ENCODE results near the gene WNT10A.
"Not testable (repeated sequence)": the region's sequence is repeated elsewhere in the genome, so short reads cannot be mapped to it uniquely, and the experiment has no call there.

Gene WNT10A

DNA sequence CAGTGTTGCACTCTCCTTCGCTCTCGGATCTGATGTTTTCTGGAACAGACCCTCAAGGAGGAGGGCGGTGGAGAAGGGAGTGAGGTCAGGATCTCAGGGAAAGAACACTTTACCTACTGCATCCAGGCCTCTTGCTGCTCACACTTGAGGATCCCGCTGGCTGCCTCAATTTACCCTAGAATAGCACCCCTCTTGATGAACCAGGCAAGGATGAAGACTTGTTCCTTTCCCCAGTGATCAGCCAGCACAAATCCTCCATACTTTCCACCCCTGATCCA, 14.2 kb downstream of the WNT10A start:
- no peak for DNase-seq

- no peak for DNase-seq
These were observed 14.7 kb downstream of the WNT10A start for GRCh38 chr2:218895326-218895725.

- no peak for DNase-seq
These were observed 15.3 kb downstream of the WNT10A start for GRCh38 chr2:218895759-218896500.

DNA sequence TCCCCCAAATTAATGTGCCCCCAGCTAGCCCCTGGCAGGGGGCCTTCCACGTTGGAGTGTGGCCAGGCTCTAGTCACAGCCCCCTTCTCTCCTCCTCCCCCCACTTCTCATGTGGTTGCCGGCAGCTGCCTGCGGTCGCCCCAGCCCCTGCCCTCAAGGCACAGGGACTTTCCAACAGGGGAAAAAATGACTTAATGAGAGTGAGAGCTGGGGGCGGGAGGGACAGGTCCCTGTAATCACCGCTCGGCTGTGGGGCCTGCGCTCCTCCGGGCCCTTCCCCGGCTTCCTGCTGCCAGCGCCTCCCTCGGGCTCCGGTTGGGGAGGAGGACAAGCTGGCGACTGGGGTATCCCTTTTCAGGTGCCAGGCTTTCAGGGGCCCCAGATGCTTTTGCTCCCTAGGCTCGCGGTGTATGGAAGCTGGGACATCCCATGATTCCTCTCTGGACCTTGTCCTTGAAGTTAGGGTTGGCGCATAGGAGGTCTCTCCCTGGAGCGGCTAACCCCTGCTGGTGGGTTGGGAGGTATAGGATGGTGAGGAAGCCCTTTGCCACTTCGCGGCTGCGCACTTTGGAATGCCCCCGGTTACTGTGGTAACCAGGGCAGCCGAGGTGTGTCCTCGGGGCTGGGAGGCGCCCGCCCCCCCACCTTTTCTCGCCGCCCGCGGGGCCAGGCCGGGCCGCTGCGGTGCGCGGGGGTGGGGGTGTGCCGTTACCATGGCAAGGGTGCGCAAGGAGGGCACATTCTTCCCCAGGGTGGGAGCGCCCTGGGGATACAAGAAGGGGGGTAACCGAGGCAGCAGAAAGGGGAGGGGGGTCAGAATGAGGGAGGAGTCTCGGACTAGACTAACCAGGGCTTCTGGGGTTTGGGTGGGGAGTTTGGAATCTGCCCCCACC, 16.1 kb downstream of the WNT10A start:
- no peak for DNase-seq

GRCh38 chr2:218897394-218898108, 16.9 kb downstream of the WNT10A start:
- DNase-seq: no peak

DNA sequence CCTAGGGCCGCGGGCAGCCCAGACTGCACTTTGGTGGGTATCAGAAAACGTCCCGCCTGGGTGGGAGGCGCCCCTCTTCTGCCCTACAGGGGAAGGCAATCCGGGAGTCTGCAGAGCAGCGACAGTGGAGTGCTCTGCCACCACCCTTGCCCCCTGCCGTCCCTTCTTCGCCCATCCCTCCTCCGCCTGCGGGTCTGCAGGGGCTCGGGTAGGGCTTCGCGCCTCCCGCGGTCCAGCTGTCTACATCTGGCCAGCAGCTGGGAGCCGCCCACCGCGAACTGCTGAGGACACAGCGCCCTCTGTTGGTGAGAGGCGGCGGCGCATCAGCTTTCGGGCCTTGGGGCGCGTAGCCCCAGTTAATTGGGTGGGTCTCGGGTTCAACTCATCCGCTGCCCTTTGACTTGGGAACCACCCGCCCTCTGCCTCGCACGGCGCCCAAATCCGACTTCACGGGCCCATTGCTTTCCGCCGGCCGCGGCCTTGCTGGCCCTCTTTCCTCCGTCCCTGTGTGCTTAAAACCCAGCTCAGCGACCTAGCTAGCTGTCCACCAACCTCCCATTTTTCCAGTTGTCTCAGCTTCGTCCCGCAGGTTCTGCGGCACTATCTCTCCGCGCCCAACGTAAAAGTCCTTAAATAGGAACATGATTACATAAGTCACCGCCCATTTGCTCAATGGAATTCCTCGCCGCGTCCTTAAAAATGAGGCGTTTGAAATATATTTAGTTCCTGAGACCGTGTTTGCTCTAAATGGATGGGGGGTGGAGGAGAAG, 17.6 kb downstream of the WNT10A start:
- DNase-seq: peak; percentile 9

DNA sequence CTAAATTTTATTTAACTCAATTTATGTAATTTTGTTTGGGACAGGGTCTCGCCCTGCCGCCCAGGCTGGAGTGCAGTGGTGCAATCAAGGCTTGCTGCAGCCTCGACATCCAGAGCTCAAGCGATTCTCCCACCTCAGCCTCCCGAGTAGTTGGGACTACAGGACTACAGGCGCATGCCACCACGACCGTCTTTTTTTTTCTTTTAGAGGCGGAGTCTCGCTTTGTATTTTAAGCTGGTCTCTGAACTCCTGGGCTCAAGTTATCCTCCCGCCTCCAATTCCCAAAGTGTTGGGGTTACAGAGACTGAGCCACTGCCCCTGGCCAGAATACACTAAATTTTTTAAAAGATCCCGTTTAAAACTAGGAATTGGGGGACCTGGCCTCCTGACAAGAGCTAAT, 18.5 kb downstream of the WNT10A start:
- no peak for DNase-seq

DNA sequence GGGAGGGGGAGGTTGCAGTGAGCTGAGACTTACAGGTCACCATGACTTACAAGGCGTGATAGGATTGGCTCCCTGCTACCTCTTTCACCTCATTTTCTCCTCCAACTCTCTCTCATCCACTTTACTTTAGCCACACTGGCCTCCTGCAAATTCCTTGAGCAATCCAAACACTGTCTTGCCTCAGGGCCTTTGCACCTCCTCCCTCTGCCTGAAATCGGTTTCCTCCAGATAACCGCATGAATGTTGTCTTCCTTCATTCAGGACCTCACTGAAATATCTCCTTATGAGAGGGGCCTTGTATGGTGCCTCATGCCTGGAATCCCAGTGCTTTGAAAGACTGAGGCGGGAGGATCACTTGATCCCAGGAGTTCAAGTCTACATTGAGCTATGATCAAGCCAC, 21.8 kb downstream of the WNT10A start:
- no peak for DNase-seq

GRCh38 chr2:218904176-218904575, 23.5 kb downstream of the WNT10A start:
- no peak for DNase-seq

GRCh38 chr2:218908721-218909619, 28.3 kb downstream of the WNT10A start:
- peak; percentile 27 for DNase-seq

DNA sequence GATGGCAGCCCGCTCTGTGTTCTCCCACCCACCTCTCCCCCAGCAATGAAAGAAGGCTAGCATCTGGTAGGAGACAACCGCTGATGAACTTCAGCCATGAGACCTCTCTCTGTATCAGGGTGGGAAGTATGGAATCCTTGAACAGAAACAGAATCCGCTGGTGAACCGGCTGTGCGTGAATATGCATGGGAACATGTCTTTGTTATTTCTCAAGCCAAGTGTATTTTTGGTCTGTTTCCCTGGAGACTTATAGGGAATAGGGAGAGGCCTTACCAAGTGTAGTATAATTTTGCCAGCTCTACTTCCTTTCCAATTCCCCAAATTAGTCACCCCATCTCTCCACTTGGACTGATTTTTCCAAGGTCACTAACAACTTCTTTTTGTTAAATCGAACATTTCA, 30.1 kb downstream of the WNT10A start:
- no peak for DNase-seq

GRCh38 chr2:218920504-218920903, 39.9 kb downstream of the WNT10A start:
- DNase-seq: no peak

DNA sequence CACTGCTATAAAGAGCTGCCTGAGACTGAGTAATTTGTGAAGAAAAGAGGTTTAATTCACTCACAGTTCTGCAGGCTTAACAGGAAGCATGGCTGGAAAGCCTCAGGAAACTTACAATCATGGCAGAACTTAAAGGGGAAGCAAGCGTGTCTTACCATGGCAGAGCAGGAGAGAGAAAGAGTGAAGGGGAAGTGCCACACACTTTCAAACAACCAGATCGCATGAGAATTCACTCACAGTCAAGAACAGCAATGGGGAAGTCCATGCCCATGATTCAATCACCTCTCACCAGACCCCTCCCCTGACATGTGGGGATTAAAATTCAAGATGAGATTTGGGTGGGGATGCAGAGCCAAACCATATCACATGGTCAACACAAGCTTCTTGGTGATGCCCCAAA, 44.1 kb downstream of the WNT10A start:
- no peak for DNase-seq

GRCh38 chr2:218925434-218925833, 44.8 kb downstream of the WNT10A start:
- no peak for DNase-seq

DNA sequence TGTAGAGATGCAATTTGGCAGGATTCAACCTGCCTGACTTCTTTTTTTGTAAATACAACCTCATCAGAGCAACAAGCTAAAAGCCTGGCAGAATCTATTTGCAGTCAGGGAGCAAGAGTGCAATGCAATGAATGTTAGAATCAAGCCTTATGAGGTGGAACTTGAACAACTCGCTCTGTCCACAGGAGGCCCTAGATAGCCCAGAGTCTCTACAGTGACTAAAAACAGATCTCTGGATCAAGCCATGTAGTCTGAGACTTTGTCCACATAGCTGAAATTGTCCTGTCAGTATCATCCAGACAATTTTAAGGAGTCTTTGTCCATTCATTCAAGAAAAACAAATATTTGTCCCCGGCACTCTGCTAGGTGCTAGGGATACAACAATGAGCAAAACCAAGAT, 46.8 kb downstream of the WNT10A start:
- DNase-seq: no peak

GRCh38 chr2:218927876-218928275, 47.2 kb downstream of the WNT10A start:
- DNase-seq: no peak

DNA sequence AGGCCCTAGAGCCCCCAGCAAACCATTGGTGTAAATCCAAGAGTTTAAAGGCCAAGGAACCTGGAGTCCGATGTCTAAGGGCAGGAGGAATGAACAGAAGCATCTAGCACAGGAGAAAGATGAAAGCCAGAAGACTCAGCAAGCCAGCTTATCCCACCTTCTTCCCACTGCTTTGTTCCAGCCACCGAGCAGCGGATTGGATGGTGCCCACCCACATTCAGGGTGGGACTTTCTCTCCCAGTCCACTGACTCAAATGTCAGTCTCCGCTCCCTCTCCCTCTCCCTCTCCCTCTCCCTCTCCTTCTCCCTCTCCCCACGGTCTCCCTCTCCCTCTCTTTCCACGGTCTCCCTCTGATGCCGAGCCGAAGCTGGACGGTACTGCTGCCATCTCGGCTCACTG, 49.8 kb downstream of the WNT10A start:
- DNase-seq: not testable (repeated sequence)

DNA sequence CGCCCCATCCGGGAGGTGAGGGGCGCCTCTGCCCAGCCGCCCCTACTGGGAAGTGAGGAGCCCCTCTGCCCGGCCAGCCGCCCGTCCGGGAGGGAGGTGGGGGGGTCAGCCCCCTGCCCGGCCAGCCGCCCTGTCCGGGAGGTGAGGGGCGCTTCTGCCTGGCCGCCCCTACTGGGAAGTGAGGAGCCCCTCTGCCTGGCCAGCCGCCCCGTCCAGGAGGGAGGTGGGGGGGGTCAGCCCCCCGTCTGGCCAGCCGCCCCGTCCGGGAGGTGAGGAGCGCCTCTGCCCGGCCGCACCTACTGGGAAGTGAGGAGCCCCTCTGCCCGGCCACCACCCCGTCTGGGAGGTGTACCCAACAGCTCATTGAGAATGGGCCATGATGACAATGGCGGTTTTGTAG, 51.1 kb downstream of the WNT10A start:
- not testable (repeated sequence) for DNase-seq

All from amniotic stem cell (primary cell).